C4-2B (cell line): ENCODE data around the gene IL23R.
A peak's percentile ranks its signal among the peaks of the same experiment; 100 is the strongest.

Experiments used
- ZFX ChIP-seq: fragments of 450-650 bp; IDR thresholded peaks from 2 replicates; pipeline ENCODE4 v1.6.1; 2017
- TF ChIP-seq, protein P1 (sequence below): fragments of 450-650 bp; conservative IDR thresholded peaks from 2 replicates; pipeline ENCODE4 v1.5.1; 2017; ENCODE audit warnings: mild to moderate bottlenecking

DNA sequence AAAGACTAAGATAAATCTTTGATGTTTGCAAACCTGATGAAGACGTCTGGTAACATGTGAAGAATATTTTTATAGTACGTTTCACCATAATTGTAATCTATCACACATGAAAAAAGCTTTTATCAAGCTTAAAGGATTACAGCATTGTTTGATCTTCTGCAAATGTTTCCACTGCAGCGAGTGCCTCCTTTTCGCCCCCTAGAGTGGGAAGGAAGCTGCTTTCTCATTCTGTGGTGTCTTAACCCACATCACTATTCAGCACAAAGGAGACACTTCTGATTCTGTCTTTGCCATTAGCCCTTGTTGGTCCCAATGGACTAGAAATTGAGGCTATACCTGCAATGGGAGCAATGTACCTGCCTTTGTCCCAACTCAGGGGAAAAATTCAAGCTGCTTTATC lies 95.4 kb downstream of the IL23R start:
- TF ChIP-seq, protein P1, sequence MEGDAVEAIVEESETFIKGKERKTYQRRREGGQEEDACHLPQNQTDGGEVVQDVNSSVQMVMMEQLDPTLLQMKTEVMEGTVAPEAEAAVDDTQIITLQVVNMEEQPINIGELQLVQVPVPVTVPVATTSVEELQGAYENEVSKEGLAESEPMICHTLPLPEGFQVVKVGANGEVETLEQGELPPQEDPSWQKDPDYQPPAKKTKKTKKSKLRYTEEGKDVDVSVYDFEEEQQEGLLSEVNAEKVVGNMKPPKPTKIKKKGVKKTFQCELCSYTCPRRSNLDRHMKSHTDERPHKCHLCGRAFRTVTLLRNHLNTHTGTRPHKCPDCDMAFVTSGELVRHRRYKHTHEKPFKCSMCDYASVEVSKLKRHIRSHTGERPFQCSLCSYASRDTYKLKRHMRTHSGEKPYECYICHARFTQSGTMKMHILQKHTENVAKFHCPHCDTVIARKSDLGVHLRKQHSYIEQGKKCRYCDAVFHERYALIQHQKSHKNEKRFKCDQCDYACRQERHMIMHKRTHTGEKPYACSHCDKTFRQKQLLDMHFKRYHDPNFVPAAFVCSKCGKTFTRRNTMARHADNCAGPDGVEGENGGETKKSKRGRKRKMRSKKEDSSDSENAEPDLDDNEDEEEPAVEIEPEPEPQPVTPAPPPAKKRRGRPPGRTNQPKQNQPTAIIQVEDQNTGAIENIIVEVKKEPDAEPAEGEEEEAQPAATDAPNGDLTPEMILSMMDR, result peak; percentile 18
- no peak for TF ChIP-seq ZFX
